NOMO-1 treated with dmso at 0.1 percent for 144 hours (cell line): ENCODE data around the gene KCNK13.
"Not testable (repeated sequence)": the region's sequence is repeated elsewhere in the genome, so short reads cannot be mapped to it uniquely, and the experiment has no call there.

ENCODE experiments used
- DNase-seq: peaks from one replicate; lab custom pipeline; 2025; ENCODE audit not compliant: unreplicated experiment; lab: John Stamatoyannopoulos, UW

KCNK13 gene

GRCh38 chr14:90184571-90185266 is 122.9 kb downstream of the KCNK13 start:
- no peak for DNase-seq

- DNase-seq: no peak
Measured at GRCh38 chr14:90188588-90188987, 126.8 kb downstream of the KCNK13 start.

DNA sequence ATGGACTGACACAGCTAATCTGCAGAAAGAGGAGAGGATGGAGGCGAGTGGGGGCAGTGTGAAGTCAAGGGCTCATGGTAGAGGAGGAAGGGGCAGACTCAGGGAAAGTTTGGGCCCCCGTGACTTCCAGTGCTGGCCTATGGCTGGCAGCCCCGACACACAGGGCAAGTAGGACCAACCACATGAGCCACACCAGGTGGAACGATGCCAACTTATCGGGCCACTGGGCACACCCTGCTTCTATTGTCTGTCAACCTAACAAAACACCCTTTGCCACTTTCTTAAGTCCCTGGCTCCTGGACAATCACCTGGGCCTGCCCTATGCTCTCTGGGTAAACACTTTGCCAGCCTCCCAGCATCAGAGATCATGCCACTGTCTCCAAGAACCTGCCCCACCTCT is 129.4 kb downstream of the KCNK13 start:
- DNase-seq: no peak

DNA sequence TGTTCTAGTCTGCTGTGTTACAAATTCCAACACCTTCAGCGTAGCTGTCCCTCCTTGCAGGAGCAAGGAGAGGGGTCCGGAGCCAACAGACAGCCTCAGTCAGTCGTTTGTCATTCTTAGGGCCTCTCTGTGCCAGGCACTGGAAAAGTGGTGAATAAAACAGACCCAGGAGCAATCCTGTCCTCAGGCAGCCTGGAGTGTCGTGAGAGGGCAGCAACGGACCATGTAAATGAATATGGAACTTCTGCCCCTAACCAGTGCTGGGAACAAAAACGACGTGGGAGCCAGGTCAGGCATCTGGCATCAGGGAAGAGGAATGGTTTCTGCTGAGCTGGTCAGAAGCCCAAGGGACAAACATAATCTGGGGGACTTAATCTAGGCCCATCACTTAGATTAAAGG is 129.8 kb downstream of the KCNK13 start:
- no peak for DNase-seq

DNA sequence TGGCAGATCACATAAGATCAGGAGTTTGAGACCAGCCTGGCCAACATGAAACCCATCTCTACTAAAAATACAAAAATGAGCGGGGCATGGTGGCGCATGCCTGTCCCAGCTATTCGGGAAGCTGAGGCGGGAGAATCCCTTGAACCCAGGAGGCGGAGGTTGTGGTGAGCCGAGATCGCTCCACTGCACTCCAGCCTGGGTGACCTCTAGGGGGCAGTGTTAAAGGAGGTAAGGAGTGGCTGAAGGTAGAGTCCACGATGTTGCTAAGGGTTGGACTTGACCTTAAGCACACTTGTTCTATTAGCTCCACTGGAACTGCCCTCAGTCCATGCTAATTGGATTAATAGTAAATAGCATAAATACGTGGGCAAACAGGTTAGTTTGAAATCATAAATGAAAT is 132.1 kb downstream of the KCNK13 start:
- no peak for DNase-seq

- peak; percentile 13 for DNase-seq
Measured at GRCh38 chr14:90194706-90195105, 132.9 kb downstream of the KCNK13 start.

DNA sequence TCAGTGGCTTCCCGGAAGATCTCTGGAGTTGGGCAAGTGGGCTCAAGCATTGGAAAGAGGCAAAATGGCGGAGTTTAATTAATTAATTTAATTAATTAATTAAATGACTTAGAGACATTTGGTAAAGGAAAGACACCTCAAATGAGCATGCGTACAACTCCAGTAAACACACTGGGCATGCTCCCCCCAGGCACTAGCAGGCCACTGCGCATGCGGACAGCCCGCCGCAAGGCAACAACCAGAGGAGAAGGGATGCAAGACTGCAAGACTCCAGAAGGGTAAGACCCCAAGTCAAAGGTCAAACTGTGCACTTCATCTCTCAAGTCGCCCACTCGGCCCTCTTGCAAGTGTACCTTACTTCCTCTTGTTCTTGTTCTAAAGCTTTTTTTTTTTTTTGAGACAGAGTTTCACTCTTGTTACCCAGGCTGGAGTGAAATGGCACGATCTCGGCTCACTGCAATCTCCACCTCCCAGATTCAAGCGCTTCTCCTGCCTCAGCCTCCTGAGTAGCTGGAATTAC is 136.8 kb downstream of the KCNK13 start:
- no peak for DNase-seq

- not testable (repeated sequence) for DNase-seq
Measured at GRCh38 chr14:90200546-90200945, 138.8 kb downstream of the KCNK13 start.

DNA sequence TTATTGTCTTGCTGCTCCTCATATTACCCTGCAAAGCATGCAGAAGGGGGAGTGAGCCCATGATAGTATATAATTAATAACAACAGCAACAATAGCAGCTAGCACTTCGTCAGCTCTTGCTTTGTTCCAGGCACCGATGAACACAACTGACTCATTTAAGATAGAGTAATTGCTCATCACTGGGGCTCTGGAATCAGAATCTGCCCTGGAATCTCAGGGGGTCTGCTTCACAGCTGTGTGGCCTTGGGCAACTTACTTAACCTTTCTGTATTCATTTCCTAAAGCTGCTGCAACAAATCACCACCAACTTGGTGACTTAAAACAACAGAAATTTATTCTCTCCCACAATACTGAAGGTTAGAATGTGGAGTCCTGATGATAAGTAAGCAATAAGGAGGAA is 139.6 kb downstream of the KCNK13 start:
- no peak for DNase-seq

DNA sequence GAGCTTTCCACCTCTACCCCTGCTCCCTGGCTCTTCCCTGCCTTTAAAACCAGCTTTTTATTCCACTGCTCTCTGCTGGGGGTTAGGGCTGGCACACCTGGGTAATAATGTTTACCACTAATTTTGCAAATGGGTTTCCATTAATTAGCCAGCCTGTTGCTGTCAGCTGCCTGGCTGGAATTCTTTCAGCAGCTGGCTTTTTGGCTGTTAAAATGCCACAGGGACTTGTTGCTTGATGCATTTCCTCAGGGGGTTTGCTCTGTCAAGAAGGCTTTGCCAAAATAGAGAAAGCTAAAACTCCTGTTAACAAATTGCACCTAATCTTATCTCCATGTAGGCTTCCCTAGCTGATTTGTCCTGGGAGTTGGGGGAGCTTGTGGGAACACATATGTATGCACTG is 142.7 kb downstream of the KCNK13 start:
- no peak for DNase-seq

GRCh38 chr14:90213099-90213748 is 151.4 kb downstream of the KCNK13 start:
- no peak for DNase-seq

DNA sequence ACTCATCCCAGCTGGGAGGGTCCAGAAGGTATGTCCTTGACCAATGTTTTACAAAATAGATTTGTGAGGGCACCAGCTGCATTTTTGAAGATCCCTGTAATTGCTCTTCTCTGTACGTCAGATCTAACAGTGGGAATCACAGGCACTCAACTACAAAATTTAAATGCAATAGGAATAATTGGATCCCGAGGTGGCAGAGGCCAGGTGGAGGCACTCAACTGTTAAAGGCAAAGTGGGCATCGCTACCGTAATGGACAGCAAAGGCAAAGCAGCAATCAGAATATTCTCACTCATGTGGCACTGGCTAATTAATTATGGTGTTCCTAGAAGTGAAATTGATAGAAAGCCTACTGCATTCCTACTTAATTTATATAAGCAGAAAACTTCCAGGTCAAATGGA is 166.7 kb downstream of the KCNK13 start:
- no peak for DNase-seq

GRCh38 chr14:90229942-90230341 is 168.1 kb downstream of the KCNK13 start:
- not testable (repeated sequence) for DNase-seq
